Activated effector memory CD4-positive, alpha-beta T cell treated with Interleukin-2 at 50 U/mL for 16 hours (primary cell): ENCODE measurements around the gene GXYLT1.
"Not testable (repeated sequence)": the region's sequence is repeated elsewhere in the genome, so short reads cannot be mapped to it uniquely, and the experiment has no call there.

ENCODE experiments used
- DNase-seq: peaks from one replicate; pipeline ENCODE4 v3.0.0-alpha.2; 2020

The GXYLT1 gene

GRCh38 chr12:42143452-42144157 is 1.1 kb downstream of the GXYLT1 start:
- no peak for DNase-seq

- no peak for DNase-seq
These were observed 2.6 kb downstream of the GXYLT1 start for GRCh38 chr12:42141981-42142606.

GRCh38 chr12:42140901-42141300 is 3.8 kb downstream of the GXYLT1 start:
- no peak for DNase-seq

- DNase-seq: no peak
These were observed 9.3 kb downstream of the GXYLT1 start for GRCh38 chr12:42135259-42135814.

GRCh38 chr12:42130672-42131402 is 13.8 kb downstream of the GXYLT1 start:
- no peak for DNase-seq

- no peak for DNase-seq
These were observed 15.0 kb downstream of the GXYLT1 start for GRCh38 chr12:42129595-42130204.

- DNase-seq: no peak
These were observed 15.8 kb downstream of the GXYLT1 start for GRCh38 chr12:42128888-42129287.

GRCh38 chr12:42128327-42128726 is 16.3 kb downstream of the GXYLT1 start:
- DNase-seq: no peak

GRCh38 chr12:42126963-42127362 is 17.7 kb downstream of the GXYLT1 start:
- DNase-seq: no peak

GRCh38 chr12:42125388-42125767 is 19.3 kb downstream of the GXYLT1 start:
- DNase-seq: no peak

GRCh38 chr12:42124764-42125387 is 19.8 kb downstream of the GXYLT1 start:
- no peak for DNase-seq

GRCh38 chr12:42119085-42119633 is 25.5 kb downstream of the GXYLT1 start:
- no peak for DNase-seq

GRCh38 chr12:42118136-42118879 is 26.4 kb downstream of the GXYLT1 start:
- no peak for DNase-seq

- no peak for DNase-seq
These were observed 35.6 kb downstream of the GXYLT1 start for GRCh38 chr12:42109031-42109430.

- DNase-seq: not testable (repeated sequence)
These were observed 37.9 kb downstream of the GXYLT1 start for GRCh38 chr12:42106791-42107190.

- DNase-seq: no peak
These were observed 39.9 kb downstream of the GXYLT1 start for GRCh38 chr12:42104784-42105183.

- DNase-seq: no peak
These were observed 40.6 kb downstream of the GXYLT1 start for GRCh38 chr12:42104087-42104486.

- no peak for DNase-seq
These were observed 41.5 kb downstream of the GXYLT1 start for GRCh38 chr12:42103155-42103554.

GRCh38 chr12:42102720-42103119 is 42.0 kb downstream of the GXYLT1 start:
- no peak for DNase-seq

- DNase-seq: no peak
These were observed 45.2 kb downstream of the GXYLT1 start for GRCh38 chr12:42099433-42099832.

- DNase-seq: no peak
These were observed 46.7 kb downstream of the GXYLT1 start for GRCh38 chr12:42097971-42098370.

GRCh38 chr12:42094277-42094676 is 50.4 kb downstream of the GXYLT1 start:
- DNase-seq: peak; percentile 4
